Neural crest cell (in vitro differentiated cells): Measurements from ENCODE around the gene HS3ST5. TPM values are rescaled to one million over a fixed set of nuclear protein-coding genes. Genes with fewer than 3 reads are reported as not detected.

ENCODE experiments used
- DNase-seq: peaks from one replicate; pipeline ENCODE4 v3.0.0; 2021; ENCODE audit warnings: low read depth, mixed read lengths, low spot score
- H3K27ac Mint-ChIP-seq: one replicate; pipeline ENCODE4 v1.8.0; 2021; ENCODE audit warnings: mild to moderate bottlenecking, mixed read lengths; ENCODE audit not compliant: unreplicated experiment
- H3K27me3 Mint-ChIP-seq: 2 replicates; pipeline ENCODE4 v1.8.0; 2021; ENCODE audit warnings: low read depth, mild to moderate bottlenecking, mixed read lengths
- H3K36me3 Mint-ChIP-seq: 2 replicates; pipeline ENCODE4 v1.8.0; 2021; ENCODE audit warnings: low read depth, mild to moderate bottlenecking, mixed read lengths
- H3K4me1 Mint-ChIP-seq: 2 replicates; pipeline ENCODE4 v1.8.0; 2021; ENCODE audit warnings: mixed read lengths
- H3K4me3 Mint-ChIP-seq: one replicate; pipeline ENCODE4 v1.8.0; 2021; ENCODE audit warnings: mild to moderate bottlenecking, mixed read lengths
- H3K9me3 Mint-ChIP-seq: 2 replicates; pipeline ENCODE4 v1.8.0; 2021; ENCODE audit warnings: mixed read lengths
- total RNA-seq: library from RNA; stranded (reverse); gene quantifications from 2 replicates; pipeline ENCODE4 v1.2.1, GENCODE V29; 2021
- TF ChIP-seq, protein P1 (sequence below): fragments of 200-600 bp; sonication (generic); conservative IDR thresholded peaks from 2 replicates; pipeline ENCODE4 v1.5.0; 2021; ENCODE audit warnings: antibody characterized with exemption, mild to moderate bottlenecking

The HS3ST5 gene
- total RNA-seq, 1 donor from 2014 or later, result 0.26 TPM

DNA sequence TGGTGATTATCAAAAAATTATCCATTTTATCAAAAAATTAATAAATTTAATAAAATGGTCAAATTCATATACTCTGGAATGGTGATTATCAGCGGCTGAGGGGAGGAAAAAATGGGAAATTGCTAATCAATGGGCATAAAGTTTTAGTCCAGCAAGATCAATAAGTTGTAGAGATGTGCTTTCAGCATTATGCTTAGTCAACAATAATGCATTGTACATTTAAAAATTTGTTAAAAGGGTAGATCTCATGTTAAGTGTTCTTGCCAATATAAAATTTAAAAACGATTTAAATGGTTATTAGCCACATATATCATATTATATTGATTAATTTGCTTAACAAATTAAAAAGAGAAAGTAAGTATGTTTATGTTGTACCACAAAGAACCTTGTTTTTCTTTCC, 56.6 kb downstream of the HS3ST5 start:
- no peak overlapping the region for H3K27ac Mint-ChIP-seq
- peaks cover 6% of the 10 kb centered on the region for H3K27me3 Mint-ChIP-seq
- no peaks in the 10 kb centered on the region for H3K9me3 Mint-ChIP-seq
- no peaks in the 10 kb centered on the region for H3K36me3 Mint-ChIP-seq
- DNase-seq, result no peak
- TF ChIP-seq, protein P1, sequence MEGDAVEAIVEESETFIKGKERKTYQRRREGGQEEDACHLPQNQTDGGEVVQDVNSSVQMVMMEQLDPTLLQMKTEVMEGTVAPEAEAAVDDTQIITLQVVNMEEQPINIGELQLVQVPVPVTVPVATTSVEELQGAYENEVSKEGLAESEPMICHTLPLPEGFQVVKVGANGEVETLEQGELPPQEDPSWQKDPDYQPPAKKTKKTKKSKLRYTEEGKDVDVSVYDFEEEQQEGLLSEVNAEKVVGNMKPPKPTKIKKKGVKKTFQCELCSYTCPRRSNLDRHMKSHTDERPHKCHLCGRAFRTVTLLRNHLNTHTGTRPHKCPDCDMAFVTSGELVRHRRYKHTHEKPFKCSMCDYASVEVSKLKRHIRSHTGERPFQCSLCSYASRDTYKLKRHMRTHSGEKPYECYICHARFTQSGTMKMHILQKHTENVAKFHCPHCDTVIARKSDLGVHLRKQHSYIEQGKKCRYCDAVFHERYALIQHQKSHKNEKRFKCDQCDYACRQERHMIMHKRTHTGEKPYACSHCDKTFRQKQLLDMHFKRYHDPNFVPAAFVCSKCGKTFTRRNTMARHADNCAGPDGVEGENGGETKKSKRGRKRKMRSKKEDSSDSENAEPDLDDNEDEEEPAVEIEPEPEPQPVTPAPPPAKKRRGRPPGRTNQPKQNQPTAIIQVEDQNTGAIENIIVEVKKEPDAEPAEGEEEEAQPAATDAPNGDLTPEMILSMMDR, result no peak
- peaks cover 14% of the 10 kb centered on the region for H3K4me1 Mint-ChIP-seq
- H3K4me3 Mint-ChIP-seq, result no peak overlapping the region

DNA sequence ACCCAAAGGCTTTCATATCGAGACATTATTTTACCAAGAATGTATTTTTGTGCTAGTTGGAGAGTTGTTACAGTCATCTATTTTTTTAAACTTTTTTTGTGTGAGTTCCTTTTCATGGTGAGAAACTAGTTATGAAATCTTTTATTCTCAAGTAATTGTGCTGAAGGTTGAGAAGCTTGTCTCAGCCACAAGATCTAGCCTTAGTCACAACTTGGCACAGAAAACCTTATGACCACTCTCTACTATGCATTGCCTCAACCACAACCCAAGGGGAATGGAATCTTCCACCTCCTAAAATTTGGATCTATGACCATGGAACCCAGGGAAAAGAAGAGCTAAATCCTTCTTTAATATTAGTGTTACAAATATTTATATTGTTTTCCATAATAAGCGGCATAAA, 58.5 kb downstream of the HS3ST5 start:
- Mint-ChIP-seq H3K27me3 (peaks cover 6% of the 10 kb centered on the region), H3K27ac (no peak overlapping the region), H3K36me3 (no peaks in the 10 kb centered on the region), H3K4me1 (peaks cover 14% of the 10 kb centered on the region), H3K4me3 (no peak overlapping the region), H3K9me3 (no peaks in the 10 kb centered on the region)
- no peak for DNase-seq
- TF ChIP-seq, protein P1, result no peak

DNA sequence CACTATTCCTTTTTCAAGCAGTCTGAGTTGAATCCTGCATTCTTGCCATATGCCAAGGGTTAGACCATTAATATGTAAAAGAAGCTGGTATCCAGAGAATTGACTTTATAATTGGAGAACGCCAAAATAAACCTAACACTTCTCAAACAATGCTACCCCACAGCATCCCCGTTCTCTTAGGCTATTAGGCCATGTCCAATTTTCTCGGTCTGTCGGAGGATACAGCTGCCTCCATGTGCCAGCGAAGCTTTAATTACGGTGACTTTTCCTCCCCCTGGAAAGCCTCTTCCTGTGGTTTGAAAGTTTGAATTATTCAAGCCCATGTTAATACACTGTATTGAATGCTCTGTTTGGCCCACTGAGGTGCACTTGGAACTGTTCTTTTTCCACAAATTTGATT, 60.5 kb downstream of the HS3ST5 start:
- Mint-ChIP-seq H3K27me3 (peaks cover 6% of the 10 kb centered on the region), H3K36me3 (no peaks in the 10 kb centered on the region), H3K27ac (no peak overlapping the region), H3K4me1 (peaks cover 17% of the 10 kb centered on the region), H3K9me3 (no peaks in the 10 kb centered on the region), H3K4me3 (no peak overlapping the region)
- DNase-seq, result no peak
- TF ChIP-seq, protein P1, result no peak

DNA sequence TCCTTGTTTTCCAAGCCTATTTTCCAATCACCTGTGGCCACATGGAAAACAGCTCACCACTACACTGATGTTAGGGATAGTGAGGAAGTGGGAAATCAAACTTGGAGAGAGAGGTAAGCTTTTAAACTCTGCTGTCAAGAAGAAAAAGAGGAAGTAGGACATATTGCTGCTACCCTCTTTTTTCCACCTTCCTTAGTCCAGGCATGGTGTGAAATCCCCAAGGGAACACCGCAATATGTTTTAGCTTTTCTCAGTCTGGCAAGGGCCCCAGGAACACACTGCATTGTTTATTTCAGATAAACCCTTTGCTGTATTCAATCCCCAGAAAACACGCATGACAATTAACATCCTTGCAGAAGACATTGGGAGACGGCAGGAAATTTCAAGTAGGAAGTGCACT, 61.3 kb downstream of the HS3ST5 start:
- Mint-ChIP-seq H3K27ac (no peak overlapping the region), H3K27me3 (peaks cover 6% of the 10 kb centered on the region), H3K4me3 (no peak overlapping the region), H3K36me3 (no peaks in the 10 kb centered on the region), H3K4me1 (peaks cover 17% of the 10 kb centered on the region), H3K9me3 (no peaks in the 10 kb centered on the region)
- TF ChIP-seq, protein P1, result no peak
- no peak for DNase-seq

DNA sequence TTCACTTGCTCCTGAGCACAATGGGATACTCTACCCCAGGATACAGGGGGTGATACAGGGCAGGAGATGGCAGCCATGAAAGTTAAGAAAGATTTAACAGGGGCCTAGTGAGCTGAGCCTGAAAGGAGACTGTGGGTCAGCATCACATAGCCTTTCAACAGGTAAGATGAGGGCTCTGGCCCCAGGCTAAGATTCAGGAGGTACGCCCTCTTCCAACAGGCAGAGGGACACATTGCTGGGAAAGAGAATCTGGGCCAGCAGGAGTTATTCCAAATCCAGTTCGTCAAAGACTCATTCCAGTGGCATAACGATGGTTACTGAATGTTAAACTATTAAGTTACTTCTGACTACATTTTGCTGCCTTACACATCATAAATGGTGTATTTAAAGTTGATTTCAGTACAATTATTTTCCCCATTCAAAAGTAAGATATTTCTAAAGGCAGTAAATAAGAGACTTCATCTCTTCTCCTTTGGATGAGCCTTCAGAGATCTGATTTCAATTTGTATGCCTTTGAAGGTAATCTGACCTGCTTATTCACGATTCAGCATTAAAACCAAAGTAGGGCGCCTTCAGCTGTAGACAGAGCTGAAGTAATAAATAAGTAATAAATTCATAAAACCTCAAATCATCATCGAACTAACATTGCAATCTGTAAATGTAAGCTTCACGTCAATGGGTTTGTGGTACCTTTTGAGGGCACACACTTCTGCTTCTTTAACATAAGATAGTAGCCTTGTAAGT, 62.4 kb downstream of the HS3ST5 start:
- no peak overlapping the region for H3K4me3 Mint-ChIP-seq
- H3K27me3 Mint-ChIP-seq, result peaks cover 6% of the 10 kb centered on the region
- H3K27ac Mint-ChIP-seq, result no peak overlapping the region
- H3K36me3 Mint-ChIP-seq, result no peaks in the 10 kb centered on the region
- peaks cover 17% of the 10 kb centered on the region for H3K4me1 Mint-ChIP-seq
- no peaks in the 10 kb centered on the region for H3K9me3 Mint-ChIP-seq
- no peak for DNase-seq
- TF ChIP-seq, protein P1, result no peak
